GM12874 (cell line): ENCODE measurements around the gene GRID1.

Experiments used
- CTCF ChIP-seq: IDR thresholded peaks from 2 replicates; pipeline ENCODE4 v1.5.1; 2011; ENCODE audit warnings: low read depth, mild to moderate bottlenecking, control low read depth, low read length, moderate library complexity; ENCODE audit not compliant: insufficient read depth

Gene GRID1

GRCh38 chr10:85611093-85611740, 755.4 kb downstream of the GRID1 start:
- no peak for TF ChIP-seq CTCF

- TF ChIP-seq CTCF: no peak
Observed at GRCh38 chr10:85610381-85611092, 756.1 kb downstream of the GRID1 start.

GRCh38 chr10:85609509-85609908, 757.1 kb downstream of the GRID1 start:
- no peak for TF ChIP-seq CTCF

GRCh38 chr10:85608706-85609105, 757.9 kb downstream of the GRID1 start:
- no peak for TF ChIP-seq CTCF

GRCh38 chr10:85607043-85607695, 759.4 kb downstream of the GRID1 start:
- no peak for TF ChIP-seq CTCF

- TF ChIP-seq CTCF: no peak
Observed at GRCh38 chr10:85606401-85606800, 760.2 kb downstream of the GRID1 start.

- TF ChIP-seq CTCF: no peak
Observed at GRCh38 chr10:85604884-85605283, 761.7 kb downstream of the GRID1 start.
